A673 (cell line): ENCODE data around the gene SPAG16.

Experiments
- EZH2 ChIP-seq: fragments of 200-600 bp; sonication (generic); IDR thresholded peaks from 2 replicates; pipeline ENCODE4 v1.6.1; 2017; ENCODE audit warnings: borderline replicate concordance, low read depth, mild to moderate bottlenecking, mixed read lengths, antibody characterized with exemption, low read length; ENCODE audit not compliant: poor library complexity, severe bottlenecking
- TF ChIP-seq, protein P1 (sequence below): fragments of 300-800, 200-600 bp; sonication (generic); conservative IDR thresholded peaks from 2 replicates; pipeline ENCODE4 v1.5.1; 2017; ENCODE audit warnings: low read depth, mild to moderate bottlenecking, antibody characterized with exemption, low read length, moderate library complexity, mixed read lengths

DNA sequence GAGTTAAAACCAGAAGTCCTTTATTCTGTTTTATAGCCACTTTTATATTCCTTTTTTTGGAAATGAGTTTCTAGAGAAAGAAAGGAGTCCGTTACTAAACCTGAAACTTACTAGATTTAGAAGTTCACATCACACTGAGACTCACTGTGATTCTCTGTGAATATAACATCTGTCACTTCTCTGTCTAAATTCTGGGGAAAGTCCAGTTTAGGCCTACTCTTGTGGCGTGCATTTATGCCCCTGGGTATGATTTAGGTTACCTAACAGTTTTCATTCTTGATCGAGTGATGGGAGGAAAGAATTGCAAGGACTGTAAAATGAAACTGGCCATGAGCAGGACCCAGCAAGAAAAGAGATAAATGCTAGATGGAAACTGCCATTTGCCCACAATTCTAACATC is 449.6 kb downstream of the SPAG16 start:
- TF ChIP-seq EZH2: no peak
- TF ChIP-seq, protein P1, sequence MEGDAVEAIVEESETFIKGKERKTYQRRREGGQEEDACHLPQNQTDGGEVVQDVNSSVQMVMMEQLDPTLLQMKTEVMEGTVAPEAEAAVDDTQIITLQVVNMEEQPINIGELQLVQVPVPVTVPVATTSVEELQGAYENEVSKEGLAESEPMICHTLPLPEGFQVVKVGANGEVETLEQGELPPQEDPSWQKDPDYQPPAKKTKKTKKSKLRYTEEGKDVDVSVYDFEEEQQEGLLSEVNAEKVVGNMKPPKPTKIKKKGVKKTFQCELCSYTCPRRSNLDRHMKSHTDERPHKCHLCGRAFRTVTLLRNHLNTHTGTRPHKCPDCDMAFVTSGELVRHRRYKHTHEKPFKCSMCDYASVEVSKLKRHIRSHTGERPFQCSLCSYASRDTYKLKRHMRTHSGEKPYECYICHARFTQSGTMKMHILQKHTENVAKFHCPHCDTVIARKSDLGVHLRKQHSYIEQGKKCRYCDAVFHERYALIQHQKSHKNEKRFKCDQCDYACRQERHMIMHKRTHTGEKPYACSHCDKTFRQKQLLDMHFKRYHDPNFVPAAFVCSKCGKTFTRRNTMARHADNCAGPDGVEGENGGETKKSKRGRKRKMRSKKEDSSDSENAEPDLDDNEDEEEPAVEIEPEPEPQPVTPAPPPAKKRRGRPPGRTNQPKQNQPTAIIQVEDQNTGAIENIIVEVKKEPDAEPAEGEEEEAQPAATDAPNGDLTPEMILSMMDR: no peak
